ENCODE results near the gene RAB27A.

DNA sequence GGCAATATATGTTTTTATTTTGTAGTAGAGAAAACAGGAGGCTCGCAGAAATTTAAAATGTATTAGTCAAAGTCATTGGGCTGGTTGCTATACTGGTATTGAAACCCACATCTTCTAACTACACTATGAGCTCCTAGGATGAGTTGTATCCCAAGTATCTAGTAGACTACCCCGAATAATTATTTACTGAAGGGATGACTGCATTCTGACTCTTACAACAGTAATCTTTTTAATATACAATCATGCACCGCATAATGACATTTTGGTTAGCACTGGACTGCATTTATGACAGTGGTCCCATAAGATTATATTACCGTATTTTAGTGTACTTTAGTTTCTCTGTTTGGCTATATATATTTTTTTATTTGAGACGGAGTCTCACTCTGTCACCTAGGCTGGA, 44.8 kb upstream of the RAB27A start:
- TF ChIP-seq TARDBP (IDR thresholded peaks at IDR 0.05) (no peak), HDGF (IDR thresholded peaks at IDR 0.05; ENCODE audit: borderline replicate concordance) (no peak), ZNF384 (IDR thresholded peaks at IDR 0.05) (no peak), ELF4 (IDR thresholded peaks at IDR 0.05) (no peak), FOXA1 (IDR thresholded peaks at IDR 0.05) (no peak)
- TF ChIP-seq, protein P1, sequence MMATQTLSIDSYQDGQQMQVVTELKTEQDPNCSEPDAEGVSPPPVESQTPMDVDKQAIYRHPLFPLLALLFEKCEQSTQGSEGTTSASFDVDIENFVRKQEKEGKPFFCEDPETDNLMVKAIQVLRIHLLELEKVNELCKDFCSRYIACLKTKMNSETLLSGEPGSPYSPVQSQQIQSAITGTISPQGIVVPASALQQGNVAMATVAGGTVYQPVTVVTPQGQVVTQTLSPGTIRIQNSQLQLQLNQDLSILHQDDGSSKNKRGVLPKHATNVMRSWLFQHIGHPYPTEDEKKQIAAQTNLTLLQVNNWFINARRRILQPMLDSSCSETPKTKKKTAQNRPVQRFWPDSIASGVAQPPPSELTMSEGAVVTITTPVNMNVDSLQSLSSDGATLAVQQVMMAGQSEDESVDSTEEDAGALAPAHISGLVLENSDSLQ (IDR thresholded peaks at IDR 0.05) = no peak
